GM15510 (cell line): ENCODE data around the gene GDF10.

ENCODE experiments used
- POLR2A ChIP-seq: IDR thresholded peaks from 3 replicates; pipeline ENCODE4 v1.6.1; 2011; ENCODE audit warnings: borderline replicate concordance; ENCODE audit not compliant: insufficient read length; ENCODE audit errors: extremely low read depth

GDF10 gene

DNA sequence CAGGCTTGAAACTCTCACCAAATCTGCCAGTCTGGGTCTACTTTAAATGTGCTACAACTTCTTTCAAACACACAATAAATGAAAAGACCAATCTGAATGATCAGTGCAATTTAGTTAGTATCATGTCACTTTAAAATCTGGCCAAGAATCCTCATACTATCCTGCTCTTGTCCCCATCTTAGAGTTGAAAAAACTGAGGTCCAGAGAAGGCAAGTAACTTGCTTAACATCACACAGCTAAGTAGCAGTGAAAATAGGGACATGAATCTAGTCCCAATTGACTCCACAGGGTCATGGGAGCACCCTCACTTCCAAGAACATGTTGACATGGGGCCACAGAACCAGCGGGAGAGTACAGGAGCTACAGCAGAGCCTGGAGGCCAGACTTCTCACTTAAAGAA lies 3.1 kb upstream of the GDF10 start:
- TF ChIP-seq POLR2A = no peak

GRCh38 chr10:47297866-47298540 lies 2.0 kb upstream of the GDF10 start:
- TF ChIP-seq POLR2A = no peak

- no peak for TF ChIP-seq POLR2A
Observed at GRCh38 chr10:47298715-47299114, 1.3 kb upstream of the GDF10 start.

- no peak for TF ChIP-seq POLR2A
Observed at GRCh38 chr10:47300429-47300931, 483 bp downstream of the GDF10 start.

GRCh38 chr10:47301833-47302232 lies 1.8 kb downstream of the GDF10 start:
- TF ChIP-seq POLR2A = no peak

DNA sequence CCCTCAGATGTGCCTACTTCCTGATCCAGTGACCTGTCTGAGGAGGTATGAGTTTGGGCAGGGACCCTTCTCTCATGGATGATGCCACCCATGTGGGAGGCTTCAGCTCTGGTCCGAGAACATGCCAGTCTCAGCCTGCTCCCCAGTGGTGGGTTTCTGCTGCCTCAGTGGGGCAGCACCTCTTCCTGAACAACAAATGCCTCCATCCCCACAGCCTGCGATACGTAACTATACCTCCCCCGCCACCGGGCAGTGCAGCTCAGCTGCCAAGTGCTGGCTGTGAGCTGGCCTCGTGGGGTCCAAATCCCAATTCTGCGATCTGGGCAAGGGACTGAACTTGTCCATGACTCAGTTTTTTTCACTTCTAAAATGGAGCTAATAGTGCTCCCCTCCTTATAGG lies 3.1 kb downstream of the GDF10 start:
- TF ChIP-seq POLR2A = no peak

GRCh38 chr10:47303866-47304265 lies 3.9 kb downstream of the GDF10 start:
- TF ChIP-seq POLR2A = no peak

DNA sequence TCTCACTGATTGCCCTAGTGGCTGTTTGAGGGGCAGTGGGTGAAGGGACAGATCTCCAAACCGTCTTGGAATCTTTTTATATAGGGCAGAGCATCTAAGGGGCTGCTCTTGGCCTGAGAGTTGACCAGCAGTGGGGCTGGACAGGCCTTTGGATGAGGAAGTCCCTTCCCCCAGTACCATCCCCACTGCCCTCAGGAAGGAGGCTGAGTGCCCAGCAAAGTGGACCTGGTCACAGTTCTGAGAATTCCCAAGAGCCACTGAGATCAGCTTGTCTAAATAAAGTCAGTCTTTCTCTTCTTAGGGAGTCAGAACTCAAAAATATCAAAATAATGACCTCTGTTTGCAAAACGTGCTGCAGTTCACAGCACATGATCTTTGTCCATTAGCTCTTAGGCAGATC lies 5.6 kb downstream of the GDF10 start:
- no peak for TF ChIP-seq POLR2A

GRCh38 chr10:47306387-47307210 lies 6.6 kb downstream of the GDF10 start:
- no peak for TF ChIP-seq POLR2A

DNA sequence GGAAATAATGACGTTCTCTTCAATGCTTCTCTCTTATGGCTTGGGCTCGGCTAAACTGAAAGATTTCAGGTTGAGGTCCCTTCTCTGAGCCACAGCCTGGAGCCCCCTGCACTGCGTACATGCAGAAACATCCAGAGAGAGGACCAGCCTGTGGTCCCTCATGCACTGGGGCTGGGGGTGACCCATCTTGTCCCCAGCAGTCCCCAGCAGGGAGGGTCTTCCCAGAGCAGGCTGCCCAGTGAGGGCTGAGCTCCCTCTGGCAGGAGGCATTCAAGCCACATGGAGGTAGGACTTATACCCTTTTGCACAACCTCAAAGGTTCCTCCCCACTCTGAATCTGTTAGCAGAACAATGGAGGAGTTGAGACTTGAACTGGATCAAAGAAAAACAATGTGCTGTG lies 7.4 kb downstream of the GDF10 start:
- TF ChIP-seq POLR2A = no peak

DNA sequence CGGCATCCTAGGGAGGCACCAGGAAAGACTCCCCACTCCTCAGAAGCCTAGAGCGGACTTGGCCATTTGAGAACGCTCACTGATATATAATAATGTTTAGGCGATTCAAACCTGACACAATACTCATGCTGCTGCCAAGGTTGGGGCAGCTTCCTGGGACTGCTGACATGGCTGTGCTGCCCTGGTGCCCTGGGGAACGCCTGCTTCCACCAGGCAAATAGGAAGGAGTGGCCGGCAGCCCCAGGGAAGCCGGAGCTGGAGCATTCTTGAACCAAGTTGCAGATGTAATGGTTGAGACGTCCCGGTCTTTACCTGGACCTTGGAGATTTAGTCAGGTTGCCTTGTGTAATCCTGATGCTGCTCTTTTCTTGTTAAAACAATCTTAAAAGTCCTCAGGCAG lies 8.8 kb downstream of the GDF10 start:
- TF ChIP-seq POLR2A = no peak

DNA sequence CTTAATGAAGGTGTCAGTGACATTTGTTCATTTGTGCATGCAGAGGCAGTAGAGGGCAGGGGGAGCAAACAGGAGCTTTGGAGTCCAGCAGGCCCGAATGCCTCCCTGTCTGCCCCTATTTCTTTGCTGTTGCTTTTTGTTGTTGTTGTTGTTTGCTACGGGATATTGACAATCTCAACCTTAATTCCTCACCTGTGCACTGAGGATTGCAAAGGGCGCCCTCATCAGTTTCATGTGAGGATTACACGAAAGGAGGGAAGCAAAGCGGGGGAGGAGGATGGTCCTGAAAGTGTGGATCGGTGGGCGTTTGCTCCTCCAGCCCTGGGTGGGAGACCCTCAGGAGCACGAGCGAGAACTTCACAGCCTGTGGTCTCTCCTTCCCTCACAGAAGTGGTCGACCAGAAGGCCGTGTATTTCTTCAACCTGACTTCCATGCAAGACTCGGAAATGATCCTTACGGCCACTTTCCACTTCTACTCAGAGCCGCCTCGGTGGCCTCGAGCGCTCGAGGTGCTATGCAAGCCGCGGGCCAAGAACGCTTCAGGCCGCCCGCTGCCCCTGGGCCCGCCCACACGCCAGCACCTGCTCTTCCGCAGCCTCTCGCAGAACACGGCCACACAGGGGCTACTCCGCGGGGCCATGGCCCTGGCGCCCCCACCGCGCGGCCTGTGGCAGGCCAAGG lies 9.6 kb downstream of the GDF10 start:
- no peak for TF ChIP-seq POLR2A

GRCh38 chr10:47310090-47310505 lies 10.1 kb downstream of the GDF10 start:
- TF ChIP-seq POLR2A = no peak

DNA sequence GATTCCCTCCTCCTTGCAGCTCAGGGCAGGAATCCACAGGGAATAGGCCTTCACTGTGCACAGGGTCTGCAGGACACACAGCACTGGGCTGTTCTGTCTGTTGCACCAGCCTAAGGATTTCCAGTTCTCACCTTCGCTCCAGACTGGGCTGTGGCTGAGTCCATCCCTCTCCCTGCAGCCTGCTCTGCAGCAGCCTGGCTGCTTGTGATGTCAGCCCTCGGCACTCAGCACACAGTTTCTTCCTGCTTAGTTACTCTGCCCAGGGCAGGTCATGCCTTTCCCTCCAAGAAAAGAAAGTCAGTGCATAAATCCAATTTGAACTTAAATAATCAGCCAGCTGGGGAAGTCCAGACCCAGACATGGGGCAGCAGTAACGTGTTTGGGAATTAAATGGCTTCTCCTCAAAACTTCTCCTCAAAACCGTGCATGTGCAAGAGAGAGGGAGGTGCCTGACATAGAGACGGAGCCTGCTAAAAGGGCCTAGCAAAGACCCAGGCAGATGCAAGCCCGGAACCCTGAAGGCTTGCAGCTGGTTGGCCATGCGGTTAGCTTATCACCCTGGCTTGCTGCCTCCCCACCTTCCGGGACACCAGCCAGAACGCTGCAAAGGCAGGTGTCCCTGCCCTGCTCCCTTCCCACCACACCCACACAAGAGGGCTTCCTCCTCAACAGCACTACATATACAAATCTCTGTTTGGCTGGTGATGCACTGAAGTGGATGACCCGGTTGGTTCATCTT lies 11.4 kb downstream of the GDF10 start:
- TF ChIP-seq POLR2A = no peak

- no peak for TF ChIP-seq POLR2A
Observed at GRCh38 chr10:47311932-47312662, 12.1 kb downstream of the GDF10 start.

GRCh38 chr10:47312663-47312995 lies 12.6 kb downstream of the GDF10 start:
- no peak for TF ChIP-seq POLR2A
